Measurements from ENCODE around the gene CASP12.

GRCh38 chr11:104856607-104857006, 41.7 kb downstream of the CASP12 start:
- TF ChIP-seq EZH2phosphoT487 (IDR thresholded peaks at IDR 0.05; ENCODE audit: unreplicated experiment) (no peak), CTCF (conservative IDR thresholded peaks at IDR 0.05; ENCODE audit: low read depth in 2 of 2) (no peak), ZNF114 (CRISPR knock-in tag; IDR thresholded peaks at IDR 0.05) (no peak), REST (IDR thresholded peaks at IDR 0.05; ENCODE audit: unreplicated experiment) (no peak), EZH2 (IDR thresholded peaks at IDR 0.05; ENCODE audit: low read depth, unreplicated experiment) (no peak), POLR2AphosphoS5 (IDR thresholded peaks at IDR 0.05; ENCODE audit: low read depth) (no peak), JUNB (IDR thresholded peaks at IDR 0.05; ENCODE audit: unreplicated experiment) (no peak)

All from GM23338 (cell line).